ENCODE measurements around the gene FASTKD3.

DNA sequence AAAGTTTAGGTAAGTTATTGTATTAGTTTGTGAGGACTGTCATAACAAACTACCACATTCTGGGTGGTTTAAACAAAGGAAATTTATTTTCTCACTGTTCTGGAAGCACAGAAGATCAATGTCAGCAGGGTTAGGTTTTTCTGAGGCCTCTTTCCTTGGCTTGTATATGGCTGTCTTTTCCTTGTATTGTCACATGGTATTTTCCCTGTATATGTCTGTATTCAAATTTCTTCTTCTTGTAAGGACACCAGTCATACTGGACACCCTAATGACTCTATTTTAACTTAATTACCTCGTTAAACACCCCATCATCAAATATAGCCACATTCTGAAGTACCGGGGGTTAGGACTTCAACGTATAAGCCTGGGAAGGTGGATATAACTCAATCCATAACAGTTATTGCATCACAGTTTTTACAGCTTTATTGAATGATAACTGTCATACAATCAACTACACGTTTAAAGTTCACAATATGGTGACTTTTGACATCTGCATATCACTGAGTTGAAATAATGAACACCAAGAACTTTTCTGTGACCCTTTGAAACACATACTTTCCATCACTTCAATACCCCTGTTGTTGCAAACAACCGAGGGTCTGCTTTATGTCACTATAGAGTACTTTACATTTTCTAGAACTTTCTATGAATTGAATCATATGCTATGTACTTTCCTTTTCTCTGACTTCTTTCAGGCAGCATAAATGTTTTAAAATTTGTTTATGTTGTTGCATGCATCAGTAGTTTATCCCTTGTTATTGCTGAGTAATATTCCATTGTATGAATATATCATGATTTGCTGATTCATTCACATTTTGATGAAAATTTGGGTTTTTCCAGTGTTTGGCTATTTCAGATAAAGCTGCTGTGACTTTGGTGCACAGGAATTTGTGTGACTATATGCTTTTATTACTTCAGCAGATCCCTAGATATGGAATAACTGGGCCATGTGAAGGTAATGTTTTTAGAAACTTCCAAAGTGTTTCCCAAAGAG lies 48.6 kb upstream of the FASTKD3 start:
- TF ChIP-seq EZH2 (IDR thresholded peaks at IDR 0.05; ENCODE audit: borderline replicate concordance, insufficient read depth, low read length, poor library complexity, severe bottlenecking) (no peak), EP300 (conservative IDR thresholded peaks at IDR 0.05; ENCODE audit: poor library complexity, severe bottlenecking) (no peak)
- TF ChIP-seq, protein P1, sequence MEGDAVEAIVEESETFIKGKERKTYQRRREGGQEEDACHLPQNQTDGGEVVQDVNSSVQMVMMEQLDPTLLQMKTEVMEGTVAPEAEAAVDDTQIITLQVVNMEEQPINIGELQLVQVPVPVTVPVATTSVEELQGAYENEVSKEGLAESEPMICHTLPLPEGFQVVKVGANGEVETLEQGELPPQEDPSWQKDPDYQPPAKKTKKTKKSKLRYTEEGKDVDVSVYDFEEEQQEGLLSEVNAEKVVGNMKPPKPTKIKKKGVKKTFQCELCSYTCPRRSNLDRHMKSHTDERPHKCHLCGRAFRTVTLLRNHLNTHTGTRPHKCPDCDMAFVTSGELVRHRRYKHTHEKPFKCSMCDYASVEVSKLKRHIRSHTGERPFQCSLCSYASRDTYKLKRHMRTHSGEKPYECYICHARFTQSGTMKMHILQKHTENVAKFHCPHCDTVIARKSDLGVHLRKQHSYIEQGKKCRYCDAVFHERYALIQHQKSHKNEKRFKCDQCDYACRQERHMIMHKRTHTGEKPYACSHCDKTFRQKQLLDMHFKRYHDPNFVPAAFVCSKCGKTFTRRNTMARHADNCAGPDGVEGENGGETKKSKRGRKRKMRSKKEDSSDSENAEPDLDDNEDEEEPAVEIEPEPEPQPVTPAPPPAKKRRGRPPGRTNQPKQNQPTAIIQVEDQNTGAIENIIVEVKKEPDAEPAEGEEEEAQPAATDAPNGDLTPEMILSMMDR (IDR thresholded peaks at IDR 0.05; ENCODE audit: poor library complexity, severe bottlenecking): no peak
